BE2C (cell line): ENCODE data around the gene GIMAP2.

Experiments
- DNase-seq: peaks from one replicate; pipeline ENCODE4 v3.0.0-alpha.2; 2020
- H3K27me3 ChIP-seq: fragments of 250-450 bp; sonication (Bioruptor Pico); 2 replicates; pipeline ENCODE4 v1.5.1; 2020; ENCODE audit warnings: mild to moderate bottlenecking
- H3K36me3 ChIP-seq: fragments of 250-450 bp; sonication (Bioruptor Pico); 2 replicates; pipeline ENCODE4 v1.5.1; 2020; ENCODE audit warnings: mild to moderate bottlenecking
- H3K4me1 ChIP-seq: fragments of 250-450 bp; sonication (Bioruptor Pico); 2 replicates; pipeline ENCODE4 v1.5.1; 2020
- H3K4me3 ChIP-seq: 2 replicates; pipeline ENCODE4 v1.5.1; 2011; ENCODE audit warnings: low read depth, low read length
- H3K9me3 ChIP-seq: fragments of 250-450 bp; sonication (Bioruptor Pico); 2 replicates; pipeline ENCODE4 v1.5.1; 2020
- TF ChIP-seq, protein P1 (sequence below): IDR thresholded peaks from 2 replicates; pipeline ENCODE4 v1.5.1; 2012; ENCODE audit warnings: mild to moderate bottlenecking, low read depth, low read length

GIMAP2 gene

DNA sequence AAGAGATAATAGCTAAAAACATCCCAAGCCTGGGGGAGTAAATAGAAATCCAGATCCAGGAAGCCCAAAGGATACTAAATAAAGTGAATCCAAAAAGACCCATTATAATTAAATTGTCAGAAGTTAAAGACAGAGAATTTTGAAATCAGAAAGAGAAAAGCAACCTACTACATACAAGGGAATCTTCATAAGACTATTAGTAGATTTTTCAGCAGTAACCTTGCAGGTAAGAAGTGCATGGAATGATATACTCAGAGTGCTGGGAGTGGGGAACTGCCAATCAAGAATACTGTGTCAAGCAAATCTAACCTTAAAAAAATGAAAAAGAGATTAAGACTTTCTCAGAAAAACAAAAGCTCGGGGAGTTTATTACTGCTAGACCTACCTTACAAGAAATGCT is 17.7 kb downstream of the GIMAP2 start:
- no peaks in the 10 kb centered on the region for H3K36me3 ChIP-seq
- H3K9me3 ChIP-seq: no peaks in the 10 kb centered on the region
- H3K4me3 ChIP-seq: no peak overlapping the region
- no peaks in the 10 kb centered on the region for H3K4me1 ChIP-seq
- TF ChIP-seq, protein P1, sequence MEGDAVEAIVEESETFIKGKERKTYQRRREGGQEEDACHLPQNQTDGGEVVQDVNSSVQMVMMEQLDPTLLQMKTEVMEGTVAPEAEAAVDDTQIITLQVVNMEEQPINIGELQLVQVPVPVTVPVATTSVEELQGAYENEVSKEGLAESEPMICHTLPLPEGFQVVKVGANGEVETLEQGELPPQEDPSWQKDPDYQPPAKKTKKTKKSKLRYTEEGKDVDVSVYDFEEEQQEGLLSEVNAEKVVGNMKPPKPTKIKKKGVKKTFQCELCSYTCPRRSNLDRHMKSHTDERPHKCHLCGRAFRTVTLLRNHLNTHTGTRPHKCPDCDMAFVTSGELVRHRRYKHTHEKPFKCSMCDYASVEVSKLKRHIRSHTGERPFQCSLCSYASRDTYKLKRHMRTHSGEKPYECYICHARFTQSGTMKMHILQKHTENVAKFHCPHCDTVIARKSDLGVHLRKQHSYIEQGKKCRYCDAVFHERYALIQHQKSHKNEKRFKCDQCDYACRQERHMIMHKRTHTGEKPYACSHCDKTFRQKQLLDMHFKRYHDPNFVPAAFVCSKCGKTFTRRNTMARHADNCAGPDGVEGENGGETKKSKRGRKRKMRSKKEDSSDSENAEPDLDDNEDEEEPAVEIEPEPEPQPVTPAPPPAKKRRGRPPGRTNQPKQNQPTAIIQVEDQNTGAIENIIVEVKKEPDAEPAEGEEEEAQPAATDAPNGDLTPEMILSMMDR: no peak
- H3K27me3 ChIP-seq: no peaks in the 10 kb centered on the region
- no peak for DNase-seq

DNA sequence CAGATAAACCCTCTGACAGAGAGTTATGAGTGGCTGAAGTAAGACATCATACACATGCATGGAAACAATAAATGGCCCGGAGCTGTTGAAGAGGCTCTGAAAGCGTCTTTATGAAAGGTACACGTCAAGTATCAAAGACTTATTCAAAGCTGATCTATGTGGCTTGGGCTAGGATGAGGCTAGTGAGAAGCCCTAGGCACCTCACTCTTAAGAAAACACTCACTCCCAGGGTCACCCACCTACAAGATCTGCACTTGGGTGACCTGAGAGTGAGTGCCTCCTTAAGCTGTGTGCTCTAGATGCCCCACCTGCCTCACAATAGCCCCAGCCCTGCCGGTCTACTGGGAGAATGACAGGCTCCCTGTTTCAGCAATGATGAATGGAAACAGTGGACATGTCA is 29.8 kb downstream of the GIMAP2 start:
- Histone ChIP-seq H3K9me3 (no peaks in the 10 kb centered on the region), H3K4me3 (no peak overlapping the region)
- no peak for DNase-seq

DNA sequence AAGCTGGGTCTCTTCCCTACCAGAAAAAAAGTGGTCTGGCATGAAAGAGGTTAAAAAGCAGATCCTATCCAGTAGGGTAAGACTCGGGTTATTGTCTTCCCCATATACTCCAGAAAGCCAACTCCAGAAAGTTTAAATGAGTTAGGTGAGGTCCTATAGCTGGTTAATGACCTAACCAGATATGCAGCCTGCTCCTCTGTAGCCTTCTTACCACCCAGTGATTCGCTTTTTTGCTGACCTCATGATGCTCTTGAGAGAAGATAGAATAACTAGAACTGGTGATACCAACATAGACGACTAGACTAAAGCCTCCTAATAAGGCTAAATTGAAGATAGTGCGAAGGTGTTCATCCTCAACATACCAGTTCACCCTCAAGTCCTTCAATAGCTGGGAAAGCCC is 30.2 kb downstream of the GIMAP2 start:
- no peak for DNase-seq
- H3K4me1 ChIP-seq: no peaks in the 10 kb centered on the region
- H3K9me3 ChIP-seq: no peaks in the 10 kb centered on the region
- TF ChIP-seq, protein P1: no peak
- no peak overlapping the region for H3K4me3 ChIP-seq
- no peaks in the 10 kb centered on the region for H3K36me3 ChIP-seq
- H3K27me3 ChIP-seq: peaks cover 5% of the 10 kb centered on the region

More for the DNA sequence above, 29.8 kb downstream of the GIMAP2 start:
- Histone ChIP-seq H3K27me3 (peaks cover under 1% of the 10 kb centered on the region), H3K36me3 (no peaks in the 10 kb centered on the region), H3K4me1 (no peaks in the 10 kb centered on the region)
- TF ChIP-seq, protein P1: no peak

DNA sequence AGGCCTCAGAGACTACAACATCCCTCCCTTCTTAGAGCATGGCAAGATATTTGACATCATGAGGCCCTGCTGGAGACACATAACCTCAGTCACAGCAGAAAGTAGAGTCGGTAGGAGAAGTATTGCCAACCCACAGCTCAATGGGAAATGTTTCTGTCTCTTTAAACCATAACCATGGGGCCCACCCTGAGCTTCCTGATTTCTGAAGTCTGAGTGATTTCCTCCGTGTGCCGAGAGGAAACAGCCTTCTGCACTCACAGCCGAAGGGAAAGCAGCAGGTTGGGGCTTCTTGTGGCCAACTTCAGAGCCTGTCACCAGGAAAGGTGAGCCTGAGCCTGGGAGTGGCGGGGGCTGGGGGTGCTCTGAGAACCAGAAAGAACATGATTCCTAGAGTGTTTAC is 30.9 kb downstream of the GIMAP2 start, which contains the start of gene GIMAP1:
Gene GIMAP1, plus strand, starts transcription at position 246 of the 400 bp plus-strand sequence. CDS start 2,435 bp downstream, outside the sequence.
- TF ChIP-seq, protein P1: no peak
- Histone ChIP-seq H3K4me1 (no peaks in the 10 kb centered on the region), H3K27me3 (peaks cover 6% of the 10 kb centered on the region), H3K36me3 (no peaks in the 10 kb centered on the region), H3K4me3 (no peak within 1 kb of the TSS), H3K9me3 (no peaks in the 10 kb centered on the region)
- no peak for DNase-seq

DNA sequence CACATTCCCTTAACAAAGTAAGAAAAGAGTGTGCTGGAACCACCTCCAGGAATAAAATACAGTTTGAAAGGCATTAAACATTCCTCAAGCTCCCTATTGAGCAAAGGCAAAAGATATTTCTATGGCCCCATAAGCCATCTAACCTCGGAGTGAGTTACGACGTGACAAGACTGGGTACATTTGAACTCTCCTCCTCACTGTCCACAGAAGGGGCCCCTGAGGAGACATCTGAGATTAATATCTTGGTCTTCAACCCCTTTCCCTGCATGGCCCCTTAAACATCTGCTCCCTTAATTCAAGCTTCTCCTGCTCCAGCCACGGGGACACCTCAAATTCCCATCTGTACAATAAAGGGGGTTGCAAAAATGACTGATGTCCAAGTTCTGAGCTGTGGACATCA is 31.4 kb downstream of the GIMAP2 start:
- Histone ChIP-seq H3K9me3 (no peaks in the 10 kb centered on the region), H3K36me3 (no peaks in the 10 kb centered on the region), H3K4me1 (no peaks in the 10 kb centered on the region), H3K4me3 (no peak overlapping the region), H3K27me3 (peaks cover 6% of the 10 kb centered on the region)
- TF ChIP-seq, protein P1: no peak
- DNase-seq: no peak

DNA sequence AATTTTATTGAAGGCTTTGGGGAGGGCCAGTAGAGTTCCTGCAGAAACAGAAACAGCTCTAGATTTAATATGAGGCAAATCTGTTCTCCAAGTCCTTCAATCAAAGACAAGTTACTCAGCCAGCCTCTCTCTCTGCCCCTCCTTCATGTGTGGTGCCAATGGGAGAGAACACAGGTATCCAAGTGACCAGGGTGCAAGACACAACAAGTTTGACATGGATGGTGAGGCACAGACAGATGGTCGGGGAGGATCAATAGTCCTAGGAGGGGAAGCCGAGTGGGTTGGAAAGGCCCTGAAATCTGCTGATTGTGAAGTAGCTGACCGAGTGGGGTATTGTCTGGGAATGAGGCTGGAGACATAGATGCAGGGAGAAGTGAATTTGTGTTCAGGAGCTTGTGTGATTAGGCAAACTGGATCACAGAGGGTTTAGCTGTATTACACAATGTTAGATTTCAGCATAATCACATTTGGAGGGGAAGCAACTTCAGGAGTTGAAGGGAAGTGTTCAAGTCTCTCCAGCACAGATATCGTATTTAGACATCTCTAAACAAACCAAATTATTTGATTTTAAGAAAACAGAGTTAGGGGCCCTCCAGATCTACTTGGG is 32.4 kb downstream of the GIMAP2 start:
- TF ChIP-seq, protein P1: no peak
- no peak for DNase-seq
- H3K4me3 ChIP-seq: no peak overlapping the region

More for the DNA sequence above, 32.4 kb downstream of the GIMAP2 start:
- H3K36me3 ChIP-seq: no peaks in the 10 kb centered on the region
- no peaks in the 10 kb centered on the region for H3K4me1 ChIP-seq
- peaks cover 11% of the 10 kb centered on the region for H3K27me3 ChIP-seq
- H3K9me3 ChIP-seq: no peaks in the 10 kb centered on the region
